ENCODE data around the gene ADGRG2. TPM values are rescaled to one million over a fixed set of nuclear protein-coding genes. Genes with fewer than 3 reads are reported as not detected.

ADGRG2 gene
- total RNA-seq, 4 donors from 2014 or later = 0.30 to 18.7 (median 1.7) TPM

DNA sequence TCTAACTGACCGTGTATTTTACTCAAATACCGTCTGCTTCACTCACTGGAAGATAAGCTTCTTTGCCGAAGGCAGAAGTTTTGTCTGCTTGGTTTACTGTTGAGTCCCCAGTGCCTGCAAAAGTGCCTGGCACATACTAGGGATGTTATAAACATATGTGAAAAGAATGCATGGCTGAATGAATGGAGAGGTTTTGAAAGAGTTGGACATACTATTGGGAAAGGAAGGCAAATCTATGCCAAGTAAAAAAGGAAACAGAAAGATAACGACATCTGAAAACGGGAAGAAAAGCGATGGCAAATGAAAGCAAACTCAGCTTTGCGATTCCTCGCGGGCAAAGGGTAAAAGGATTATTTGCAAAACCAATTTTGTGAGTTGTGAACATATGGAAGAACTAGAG is 21.7 kb downstream of the ADGRG2 start:
- H3K9me3 ChIP-seq = no peaks in the 10 kb centered on the region
- intact Hi-C loops (cut with DNase I; ENCODE audit: low total_unique reads) = no loop called here
- no peak for DNase-seq

DNA sequence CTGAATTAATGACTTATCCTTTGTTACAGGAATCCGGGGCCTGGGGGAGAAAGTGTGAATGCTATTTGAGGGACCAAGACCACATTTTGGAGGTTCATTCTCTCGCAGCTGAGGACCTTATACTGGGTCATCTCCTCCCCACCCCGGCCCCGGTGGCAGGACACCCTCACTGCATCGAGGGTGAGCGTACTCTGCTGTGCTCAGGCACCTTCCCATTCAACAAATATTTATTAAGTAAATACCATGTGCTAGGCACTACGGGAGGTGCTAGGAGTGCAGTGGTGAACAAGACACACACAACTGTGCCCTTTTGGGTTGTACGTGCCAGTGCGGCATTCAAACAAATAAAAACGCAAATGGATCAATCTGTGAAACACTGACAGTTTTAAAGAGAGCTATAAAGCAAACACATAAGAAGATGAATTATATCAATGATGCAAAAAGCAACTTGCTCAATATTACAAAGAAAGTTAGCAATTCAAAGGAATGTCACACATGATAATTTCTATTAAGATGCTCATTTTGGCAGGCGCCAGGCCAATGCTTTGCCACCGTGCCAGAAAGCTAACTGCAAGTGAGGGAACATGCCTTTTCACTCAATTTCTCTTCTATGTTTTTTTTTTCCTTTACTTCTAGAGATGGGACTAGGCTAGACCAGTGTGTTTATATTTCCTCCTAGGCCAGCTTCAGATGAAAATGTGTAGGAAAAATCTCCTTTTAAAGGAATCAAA is 24.6 kb downstream of the ADGRG2 start:
- Histone ChIP-seq H3K27me3 (no peaks in the 10 kb centered on the region), H3K4me3 (no peak overlapping the region), H3K9me3 (no peaks in the 10 kb centered on the region), H3K4me1 (no peaks in the 10 kb centered on the region), H3K27ac (no peak overlapping the region), H3K36me3 (no peaks in the 10 kb centered on the region)
- TF ChIP-seq POLR2A (IDR thresholded peaks at IDR 0.05) = no peak
- TF ChIP-seq, protein P1, sequence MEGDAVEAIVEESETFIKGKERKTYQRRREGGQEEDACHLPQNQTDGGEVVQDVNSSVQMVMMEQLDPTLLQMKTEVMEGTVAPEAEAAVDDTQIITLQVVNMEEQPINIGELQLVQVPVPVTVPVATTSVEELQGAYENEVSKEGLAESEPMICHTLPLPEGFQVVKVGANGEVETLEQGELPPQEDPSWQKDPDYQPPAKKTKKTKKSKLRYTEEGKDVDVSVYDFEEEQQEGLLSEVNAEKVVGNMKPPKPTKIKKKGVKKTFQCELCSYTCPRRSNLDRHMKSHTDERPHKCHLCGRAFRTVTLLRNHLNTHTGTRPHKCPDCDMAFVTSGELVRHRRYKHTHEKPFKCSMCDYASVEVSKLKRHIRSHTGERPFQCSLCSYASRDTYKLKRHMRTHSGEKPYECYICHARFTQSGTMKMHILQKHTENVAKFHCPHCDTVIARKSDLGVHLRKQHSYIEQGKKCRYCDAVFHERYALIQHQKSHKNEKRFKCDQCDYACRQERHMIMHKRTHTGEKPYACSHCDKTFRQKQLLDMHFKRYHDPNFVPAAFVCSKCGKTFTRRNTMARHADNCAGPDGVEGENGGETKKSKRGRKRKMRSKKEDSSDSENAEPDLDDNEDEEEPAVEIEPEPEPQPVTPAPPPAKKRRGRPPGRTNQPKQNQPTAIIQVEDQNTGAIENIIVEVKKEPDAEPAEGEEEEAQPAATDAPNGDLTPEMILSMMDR (IDR thresholded peaks at IDR 0.05) = no peak
- DNase-seq = no peak
- intact Hi-C loops (cut with DNase I; ENCODE audit: low total_unique reads) = no loop called here

More for the DNA sequence above, 21.7 kb downstream of the ADGRG2 start:
- TF ChIP-seq POLR2A (IDR thresholded peaks at IDR 0.05) = no peak
- TF ChIP-seq, protein P1 (IDR thresholded peaks at IDR 0.05) = no peak
- no peaks in the 10 kb centered on the region for H3K36me3 ChIP-seq
- no peaks in the 10 kb centered on the region for H3K4me1 ChIP-seq
- no peak overlapping the region for H3K4me3 ChIP-seq
- no peak overlapping the region for H3K27ac ChIP-seq
- no peaks in the 10 kb centered on the region for H3K27me3 ChIP-seq

DNA sequence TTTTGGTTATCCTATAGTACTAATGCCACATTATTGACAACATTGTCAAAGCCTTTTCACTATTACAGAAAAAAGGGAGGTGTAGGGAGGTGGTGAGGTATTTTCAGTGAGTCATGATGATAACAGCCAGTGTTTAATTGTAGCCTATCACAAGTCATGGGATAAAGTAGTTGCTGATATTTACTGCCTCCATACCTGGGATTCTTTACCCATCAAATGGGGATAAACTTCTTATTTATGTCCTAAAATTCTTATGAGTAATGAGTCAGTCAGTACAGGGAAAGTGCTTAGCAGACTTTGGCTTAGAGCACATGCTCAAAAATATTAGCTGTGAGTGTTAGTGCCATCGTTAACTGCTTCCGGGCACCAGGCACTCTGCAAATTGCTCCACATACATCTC is 25.7 kb downstream of the ADGRG2 start:
- Histone ChIP-seq H3K27me3 (no peaks in the 10 kb centered on the region), H3K9me3 (no peaks in the 10 kb centered on the region), H3K4me3 (no peak overlapping the region), H3K36me3 (no peaks in the 10 kb centered on the region), H3K4me1 (no peaks in the 10 kb centered on the region), H3K27ac (no peak overlapping the region)
- TF ChIP-seq, protein P1 (IDR thresholded peaks at IDR 0.05) = no peak
- no peak for TF ChIP-seq POLR2A (IDR thresholded peaks at IDR 0.05)
- intact Hi-C loops (cut with DNase I; ENCODE audit: low total_unique reads) = no loop called here
- no peak for DNase-seq

DNA sequence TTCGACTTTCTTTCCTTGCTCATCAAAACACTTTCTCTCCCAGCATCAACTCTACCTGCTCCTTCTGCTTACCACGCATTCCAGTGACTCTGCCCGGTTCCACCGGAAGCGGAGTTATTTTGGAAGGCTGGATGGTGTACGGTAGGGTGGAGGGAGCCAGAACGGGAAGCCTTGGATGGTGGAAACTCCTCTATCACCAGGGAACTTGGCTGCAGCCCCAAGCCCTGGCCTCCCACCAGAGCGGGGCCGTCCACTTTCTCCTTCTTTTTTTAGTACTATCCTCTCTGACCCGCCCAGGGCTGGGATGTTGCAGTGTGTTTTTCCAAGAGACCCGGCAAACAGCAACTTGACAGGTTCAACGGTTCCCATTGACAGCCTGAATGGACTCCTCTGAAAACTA is 27.6 kb downstream of the ADGRG2 start:
- Histone ChIP-seq H3K27ac (no peak overlapping the region), H3K4me1 (no peaks in the 10 kb centered on the region), H3K9me3 (peaks cover 0 to under 1% of the 10 kb centered on the region in 2 donors), H3K36me3 (no peaks in the 10 kb centered on the region), H3K27me3 (no peaks in the 10 kb centered on the region), H3K4me3 (no peak overlapping the region)
- TF ChIP-seq POLR2A (IDR thresholded peaks at IDR 0.05) = no peak
- TF ChIP-seq, protein P1 (IDR thresholded peaks at IDR 0.05) = no peak
- intact Hi-C loops (cut with DNase I; ENCODE audit: low total_unique reads) = no loop called here
- no peak for DNase-seq

DNA sequence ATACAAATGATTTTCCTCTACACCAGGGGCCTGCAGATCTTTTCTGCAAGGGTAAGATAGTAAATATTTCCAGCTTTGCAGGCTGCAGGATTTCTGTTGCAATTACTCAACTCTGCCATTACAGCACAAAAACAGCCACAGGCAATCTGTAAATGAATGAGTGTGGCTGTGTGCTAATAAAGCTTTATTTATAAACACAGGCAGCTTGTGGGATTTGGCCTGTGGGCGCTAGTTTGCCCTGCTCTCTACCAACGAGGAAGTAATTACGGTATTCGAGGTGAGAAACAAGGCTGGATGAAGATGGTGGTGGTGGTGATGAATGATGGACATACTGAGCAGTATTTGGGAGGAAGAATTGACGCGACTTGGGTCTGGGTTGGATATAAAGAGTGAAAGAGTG is 30.7 kb downstream of the ADGRG2 start:
- Histone ChIP-seq H3K36me3 (no peaks in the 10 kb centered on the region), H3K4me1 (no peaks in the 10 kb centered on the region), H3K9me3 (peaks cover 0 to 6% of the 10 kb centered on the region in 2 donors), H3K4me3 (no peak overlapping the region), H3K27ac (no peak overlapping the region), H3K27me3 (no peaks in the 10 kb centered on the region)
- no peak for DNase-seq
- TF ChIP-seq, protein P1 (IDR thresholded peaks at IDR 0.05) = no peak
- no peak for TF ChIP-seq POLR2A (IDR thresholded peaks at IDR 0.05)
- intact Hi-C loops (cut with DNase I; ENCODE audit: low total_unique reads) = no loop called here
